ENCODE measurements around the gene PDHX. TPM values are rescaled to one million over a fixed set of nuclear protein-coding genes. Genes with fewer than 3 reads are reported as not detected.

PDHX gene
- total RNA-seq, 4 donors from 2014 or later: 22.5 to 41.1 (median 28.6) TPM

- Histone ChIP-seq H3K9me3 (no peaks in the 10 kb centered on the region), H3K36me3 (no peaks in the 10 kb centered on the region), H3K4me3 (no peak overlapping the region), H3K27me3 (no peaks in the 10 kb centered on the region), H3K4me1 (peaks cover 0 to 6% of the 10 kb centered on the region in 2 donors), H3K27ac (no peak overlapping the region)
- DNase-seq: no peak
- no peak for TF ChIP-seq POLR2A (IDR thresholded peaks at IDR 0.05)
- no peak for TF ChIP-seq CTCF (IDR thresholded peaks at IDR 0.05)
- intact Hi-C loops (cut with DNase I; ENCODE audit: low total_unique reads): no loop called here
These were observed 4.7 kb downstream of the PDHX start for GRCh38 chr11:34921156-34921555.

- no peaks in the 10 kb centered on the region for H3K4me1 ChIP-seq
- no peaks in the 10 kb centered on the region for H3K9me3 ChIP-seq
- H3K27ac ChIP-seq: peak overlapping the region; percentile 16 to 57
- no peak overlapping the region for H3K4me3 ChIP-seq
- DNase-seq: no peak
- TF ChIP-seq POLR2A (IDR thresholded peaks at IDR 0.05) (no peak), CTCF (IDR thresholded peaks at IDR 0.05) (no peak)
- no peaks in the 10 kb centered on the region for H3K36me3 ChIP-seq
- H3K27me3 ChIP-seq: no peaks in the 10 kb centered on the region
- intact Hi-C loops (cut with DNase I; ENCODE audit: low total_unique reads): loop anchor here (5.0 kb wide), 1 partner anchor 468 kb away; no protein-coding TSS in a partner anchor
These were observed 8.3 kb downstream of the PDHX start for GRCh38 chr11:34924714-34925113.

- Histone ChIP-seq H3K27me3 (no peaks in the 10 kb centered on the region), H3K4me3 (no peak overlapping the region), H3K9me3 (no peaks in the 10 kb centered on the region), H3K4me1 (no peaks in the 10 kb centered on the region), H3K27ac (peak overlapping the region in 1 of 2 donors; percentile 57), H3K36me3 (no peaks in the 10 kb centered on the region)
- DNase-seq: no peak
- TF ChIP-seq POLR2A (IDR thresholded peaks at IDR 0.05) (no peak), CTCF (IDR thresholded peaks at IDR 0.05) (peak; percentile 73 to 85 (median 78))
- intact Hi-C loops (cut with DNase I; ENCODE audit: low total_unique reads): loop anchor here (5.0 kb wide), 1 partner anchor 466 kb away; no protein-coding TSS in a partner anchor
These were observed 9.8 kb downstream of the PDHX start for GRCh38 chr11:34926101-34926830.

- H3K4me1 ChIP-seq: no peaks in the 10 kb centered on the region
- H3K9me3 ChIP-seq: no peaks in the 10 kb centered on the region
- H3K27me3 ChIP-seq: no peaks in the 10 kb centered on the region
- no peak overlapping the region for H3K4me3 ChIP-seq
- intact Hi-C loops (cut with DNase I; ENCODE audit: low total_unique reads): loop anchor here (5.0 kb wide), 1 partner anchor 466 kb away; no protein-coding TSS in a partner anchor
- H3K27ac ChIP-seq: peak overlapping the region in 1 of 2 donors; percentile 57
- no peak for DNase-seq
- no peaks in the 10 kb centered on the region for H3K36me3 ChIP-seq
- TF ChIP-seq CTCF (IDR thresholded peaks at IDR 0.05) (no peak), POLR2A (IDR thresholded peaks at IDR 0.05) (no peak)
These were observed 10.4 kb downstream of the PDHX start for GRCh38 chr11:34926831-34927132.

- no peaks in the 10 kb centered on the region for H3K27me3 ChIP-seq
- intact Hi-C loops (cut with DNase I; ENCODE audit: low total_unique reads): loop anchor here (5.0 kb wide), 1 partner anchor 464 kb away; no protein-coding TSS in a partner anchor
- H3K36me3 ChIP-seq: no peaks in the 10 kb centered on the region
- no peak overlapping the region for H3K4me3 ChIP-seq
- no peak for TF ChIP-seq POLR2A (IDR thresholded peaks at IDR 0.05)
- TF ChIP-seq CTCF (IDR thresholded peaks at IDR 0.05): no peak
- H3K27ac ChIP-seq: peak overlapping the region in 1 of 2 donors; percentile 59
- no peak for DNase-seq
- H3K4me1 ChIP-seq: no peaks in the 10 kb centered on the region
- no peaks in the 10 kb centered on the region for H3K9me3 ChIP-seq
These were observed 12.0 kb downstream of the PDHX start for GRCh38 chr11:34928268-34928959.
